Fibroblast of skin of scalp (primary cell): Measurements from ENCODE around the gene C5orf58.

Experiments
- DNase-seq: peaks from one replicate; pipeline ENCODE4 v3.0.0-alpha.2; 2013

The C5orf58 gene

DNA sequence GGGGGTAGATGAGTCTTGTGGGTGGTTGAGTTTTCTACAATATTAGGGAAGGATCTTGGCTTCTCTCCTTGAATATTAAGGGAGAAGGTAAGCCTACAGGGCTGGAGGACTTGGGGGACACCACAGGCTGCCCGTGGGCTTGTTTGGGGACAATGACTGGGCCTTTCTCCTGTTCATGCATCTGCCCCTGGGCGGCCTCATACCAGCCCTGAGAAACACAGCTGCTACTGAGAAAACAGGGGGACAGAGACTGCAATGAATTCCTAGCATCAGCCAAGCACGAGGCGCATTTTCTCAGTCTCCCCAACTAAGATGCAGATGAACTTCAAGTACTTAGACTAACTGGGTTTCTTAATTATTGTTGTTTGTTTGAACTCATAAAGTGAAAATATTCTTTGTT, 24.6 kb downstream of the C5orf58 start:
- DNase-seq, result no peak

- no peak for DNase-seq
These were observed 28.8 kb downstream of the C5orf58 start for GRCh38 chr5:170261528-170262043.

DNA sequence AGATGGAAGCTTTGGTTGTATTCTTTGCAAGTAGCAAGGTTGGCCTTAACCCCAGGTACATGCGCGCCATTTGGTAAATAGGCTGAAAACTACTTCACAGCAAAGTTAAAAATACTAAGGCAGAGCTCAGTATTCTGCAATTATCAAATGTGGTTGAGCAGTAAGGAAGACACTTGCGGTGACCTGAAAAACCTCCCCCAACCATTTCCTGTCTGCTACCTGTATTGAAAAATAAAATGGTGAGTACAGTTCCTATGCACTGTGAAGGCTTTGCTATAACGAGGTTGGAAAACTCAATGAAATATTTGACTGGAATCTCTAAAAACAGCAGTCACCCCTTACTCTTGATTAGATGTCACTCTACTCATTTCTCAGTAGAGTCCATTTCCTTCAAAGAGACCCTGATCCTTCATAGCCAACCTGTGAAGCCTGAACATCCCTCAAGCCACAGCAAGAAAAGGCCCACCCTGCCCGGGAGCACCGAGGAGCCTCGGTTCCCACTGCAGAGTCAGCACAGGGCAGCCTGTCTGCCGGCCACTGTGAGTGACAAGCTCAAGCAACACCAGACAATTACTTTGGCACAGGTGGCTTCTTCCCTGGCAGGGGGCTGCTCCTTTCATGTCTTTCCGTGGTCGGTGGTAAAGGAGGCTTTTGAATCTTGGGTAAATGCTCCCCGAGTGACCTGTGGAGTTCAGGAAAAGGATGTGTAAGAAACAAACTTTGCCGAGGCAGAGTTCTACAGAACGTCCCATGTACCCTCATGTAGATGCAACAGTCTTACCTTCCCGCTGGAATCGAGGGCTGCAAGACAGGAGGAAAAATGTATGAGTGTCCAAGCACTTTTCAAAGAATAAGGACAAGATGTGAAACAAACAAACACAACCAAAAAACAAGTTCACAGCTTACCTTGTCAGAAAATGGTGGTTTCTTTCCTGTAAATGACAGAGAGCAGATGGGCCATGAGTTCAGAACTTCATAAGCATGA, 29.6 kb downstream of the C5orf58 start:
- no peak for DNase-seq

- no peak for DNase-seq
These were observed 31.1 kb downstream of the C5orf58 start for GRCh38 chr5:170263906-170264305.

GRCh38 chr5:170265522-170265921, 32.7 kb downstream of the C5orf58 start:
- DNase-seq, result no peak

GRCh38 chr5:170266570-170267381, 34.0 kb downstream of the C5orf58 start:
- DNase-seq, result no peak

DNA sequence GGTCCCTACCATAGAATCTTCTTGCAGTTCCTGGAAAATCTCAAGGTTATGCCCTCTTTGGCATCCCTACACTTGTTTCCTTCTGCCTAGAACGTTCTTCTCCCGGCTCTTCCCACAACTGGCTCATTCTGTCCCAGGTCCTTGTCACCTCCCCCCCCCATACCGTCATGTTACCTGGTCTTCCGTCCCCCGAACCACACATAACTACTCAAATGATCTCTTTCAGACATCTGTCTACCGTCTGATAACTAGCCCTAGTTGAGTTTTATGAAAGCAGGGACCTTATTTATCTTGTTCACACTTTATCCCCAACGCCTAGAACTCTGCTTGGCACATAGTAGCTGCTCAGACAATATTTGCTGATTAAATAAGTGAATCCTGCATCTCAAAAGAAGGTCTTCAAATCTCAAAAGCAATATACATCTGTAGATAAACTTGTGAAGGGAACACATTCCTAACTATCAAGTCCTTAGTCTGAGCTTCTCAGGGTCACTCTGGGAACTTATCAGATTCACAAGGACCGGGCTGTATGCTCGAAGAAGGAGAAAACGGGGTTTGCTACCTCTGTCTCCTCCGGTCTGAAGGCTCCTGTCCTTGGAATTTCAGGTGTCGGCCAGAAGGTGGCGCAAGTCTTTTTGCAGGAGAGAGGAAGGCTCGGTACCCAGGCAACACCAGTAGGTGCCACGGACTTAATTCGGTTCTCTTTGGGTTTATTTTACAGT, 34.8 kb downstream of the C5orf58 start:
- DNase-seq, result peak; percentile 67

- DNase-seq, result no peak
These were observed 35.4 kb downstream of the C5orf58 start for GRCh38 chr5:170268153-170268689.

- no peak for DNase-seq
These were observed 36.1 kb downstream of the C5orf58 start for GRCh38 chr5:170268884-170269283.

GRCh38 chr5:170269579-170269978, 36.8 kb downstream of the C5orf58 start:
- DNase-seq, result no peak

DNA sequence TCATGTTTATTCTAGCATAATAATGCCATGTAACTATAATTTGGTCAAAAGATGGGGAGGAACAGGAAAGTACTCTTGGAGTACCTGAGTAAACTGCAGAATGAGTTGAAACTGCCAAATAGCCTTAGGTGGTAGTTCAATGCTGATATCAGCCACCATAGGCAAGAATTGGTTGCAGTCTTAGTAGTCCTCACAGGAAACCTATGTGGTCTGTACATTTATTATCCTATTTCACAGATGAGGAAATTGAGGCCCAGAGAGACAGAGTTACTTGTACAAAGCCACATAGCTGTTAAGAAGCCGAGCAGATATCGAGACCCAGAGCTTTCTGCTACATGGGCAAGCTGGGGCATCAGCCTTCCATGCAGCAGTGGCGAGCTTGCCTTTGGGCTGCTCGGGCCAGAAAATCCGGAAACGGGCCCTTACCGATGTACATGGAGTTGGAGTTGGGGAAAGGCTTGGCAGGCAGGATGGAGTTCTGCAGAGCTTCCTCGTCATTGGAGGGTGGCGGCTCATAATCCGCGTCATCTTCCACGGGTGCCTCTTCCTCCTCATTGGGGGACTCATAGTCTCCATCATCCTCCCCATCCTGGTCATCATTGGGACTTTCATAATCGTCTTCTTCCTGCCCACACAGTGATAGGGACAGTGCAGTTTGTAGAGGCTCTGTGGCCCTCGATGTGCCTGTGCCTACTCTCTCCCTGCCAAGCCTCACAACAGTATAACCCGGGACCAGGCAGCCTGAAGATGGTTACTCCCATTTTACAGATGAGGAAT, 37.7 kb downstream of the C5orf58 start:
- no peak for DNase-seq

DNA sequence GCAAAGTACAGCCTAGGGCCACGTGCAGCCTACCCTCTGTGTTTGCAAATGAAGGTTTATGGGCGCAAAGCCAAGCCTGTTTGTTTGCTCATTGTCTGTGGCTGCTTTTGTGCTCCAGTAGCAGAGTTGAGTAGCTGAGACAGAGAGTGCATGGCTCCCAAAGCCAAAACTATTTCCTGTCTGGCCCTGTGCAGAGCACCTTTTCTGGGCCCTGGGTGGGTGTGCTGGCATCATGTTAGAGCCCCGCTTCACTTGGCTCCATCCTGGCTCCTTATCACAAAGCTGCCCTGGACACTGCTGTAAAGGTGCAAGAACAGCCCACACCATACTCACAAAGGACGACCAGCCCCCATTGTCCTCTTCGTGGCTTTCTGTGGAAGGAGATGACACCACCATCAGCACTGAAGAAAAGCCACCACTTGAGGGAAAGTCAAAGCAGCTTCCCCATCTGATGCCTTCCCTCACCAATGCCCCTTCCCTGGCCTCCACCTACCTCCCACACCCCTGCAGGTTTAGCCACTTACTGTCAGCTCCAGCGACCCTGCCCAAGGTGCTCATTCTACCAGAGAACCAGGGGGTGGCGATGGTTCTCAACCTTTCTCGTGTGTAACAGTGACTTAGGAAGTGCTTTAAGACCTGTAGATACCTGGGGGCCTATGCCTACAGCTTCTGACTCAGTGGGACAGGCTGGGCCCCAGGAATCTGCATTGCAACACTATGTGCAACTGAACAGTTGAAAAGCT, 41.4 kb downstream of the C5orf58 start:
- no peak for DNase-seq

GRCh38 chr5:170275376-170275994, 42.7 kb downstream of the C5orf58 start:
- DNase-seq, result no peak

GRCh38 chr5:170276140-170276539, 43.4 kb downstream of the C5orf58 start:
- no peak for DNase-seq

- DNase-seq, result no peak
These were observed 45.1 kb downstream of the C5orf58 start for GRCh38 chr5:170277867-170278281.

- DNase-seq, result no peak
These were observed 46.0 kb downstream of the C5orf58 start for GRCh38 chr5:170278611-170279458.

DNA sequence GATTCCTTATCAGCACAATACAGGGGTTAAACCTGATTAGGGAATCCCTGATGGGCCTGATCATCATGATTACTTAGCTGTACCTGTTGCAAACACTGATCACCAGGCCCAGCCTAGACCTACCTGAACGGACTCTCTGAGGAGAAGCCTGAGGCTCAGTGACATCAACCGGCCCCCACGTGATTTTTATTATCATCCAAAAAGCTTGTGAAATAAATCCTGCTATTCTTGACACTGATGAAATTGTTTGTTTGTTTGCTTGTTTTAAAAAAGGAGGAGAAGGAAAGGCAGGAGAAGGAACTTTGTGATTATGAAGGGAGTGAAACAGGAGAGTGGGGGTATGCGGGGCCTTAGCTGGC, 46.7 kb downstream of the C5orf58 start:
- no peak for DNase-seq

GRCh38 chr5:170280011-170280493, 47.3 kb downstream of the C5orf58 start:
- DNase-seq, result no peak

DNA sequence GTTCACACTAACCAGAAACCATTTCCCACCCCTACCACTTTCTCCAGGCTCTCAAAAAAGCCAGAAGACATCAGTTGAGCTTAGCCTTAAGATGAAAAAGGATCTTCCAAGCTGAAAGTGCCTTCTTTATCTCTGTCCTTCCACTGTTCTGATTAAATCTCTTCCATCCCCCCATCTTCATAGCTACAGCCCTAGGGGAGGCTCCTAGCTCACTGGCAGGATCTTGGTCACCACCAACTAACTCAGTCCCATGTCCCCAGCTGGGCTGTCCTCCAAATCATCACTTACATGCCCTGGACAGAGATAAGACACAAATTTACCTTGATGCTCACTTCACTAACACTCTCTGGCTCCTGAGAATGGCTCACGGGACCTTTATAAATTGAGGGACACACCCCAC, 50.5 kb downstream of the C5orf58 start:
- no peak for DNase-seq
